ENCODE measurements around the gene IP6K3. TPM values are rescaled to one million over a fixed set of nuclear protein-coding genes. Genes with fewer than 3 reads are reported as not detected.

The IP6K3 gene
- polyA plus RNA-seq, 1 of the 3 experiments (the other 2 are of a cell fraction): 0.21 TPM

GRCh38 chr6:33732385-33732784 lies 14.3 kb downstream of the IP6K3 start:
- no peak overlapping the region for H3K4me2 ChIP-seq
- peaks cover 12% of the 10 kb centered on the region; the same call in 1 of the 2 replicates for H3K27me3 ChIP-seq (ENCODE audit: insufficient read depth)
- H3K9me3 ChIP-seq: no peaks in the 10 kb centered on the region
- H2AFZ ChIP-seq (ENCODE audit: low read depth): no peak overlapping the region
- no peaks in the 10 kb centered on the region for H4K20me1 ChIP-seq (ENCODE audit: insufficient read depth)
- no peak overlapping the region for H3K4me3 ChIP-seq (ENCODE audit: low read depth in 2 of 2, low read length in 1 of 2)
- no peak overlapping the region for H3K9ac ChIP-seq
- ChIA-PET POLR2A (no interaction called here), CTCF (interaction anchor here (1.0 to 8.2 kb wide), 5 partner anchors 12 to 143 kb away, joined by 3 to 59 read pairs (median 4); partner anchors contain the start of gene UQCC2)
- H3K36me3 ChIP-seq (replicated peaks in 1 of 2; ENCODE audit: control insufficient read depth in 1 of 2, insufficient read depth in 2 of 2, low read length in 1 of 2): no peaks in the 10 kb centered on the region
- no peaks in the 10 kb centered on the region for H3K79me2 ChIP-seq (ENCODE audit: insufficient read depth)
- no peaks in the 10 kb centered on the region for H3F3A ChIP-seq (replicated peaks; ENCODE audit: insufficient read depth)
- H3K27ac ChIP-seq (ENCODE audit: low read depth in 2 of 2, low read length in 1 of 2): no peak overlapping the region
- H3K4me1 ChIP-seq (ENCODE audit: control insufficient read depth in 1 of 2, insufficient read depth in 2 of 2, low read depth in 1 of 2, low read length in 1 of 2): peaks cover 0 to 7% of the 10 kb centered on the region in 2 experiments; a peak in 1 of 4 replicates
- TF ChIP-seq CTCF (IDR thresholded peaks at IDR 0.05): no peak
- no peak for TF ChIP-seq NRF1 (IDR thresholded peaks at IDR 0.05; ENCODE audit: low read depth, low read length)
- TF ChIP-seq RFX5 (IDR thresholded peaks at IDR 0.05; ENCODE audit: low read length): no peak
- H3K9me2 ChIP-seq: no peaks in the 10 kb centered on the region
- 67% methylated on average over 3 of the region's 6 CpGs for WGBS (ENCODE audit: low lambda C conversion rate)
- DNase-seq: no peak

GRCh38 chr6:33731751-33732282 lies 14.9 kb downstream of the IP6K3 start:
- Histone ChIP-seq H2AFZ (ENCODE audit: low read depth) (no peak overlapping the region), H3K27ac (ENCODE audit: low read depth in 2 of 2, low read length in 1 of 2) (no peak overlapping the region), H4K20me1 (ENCODE audit: insufficient read depth) (no peaks in the 10 kb centered on the region), H3K9me2 (no peaks in the 10 kb centered on the region), H3K9me3 (no peaks in the 10 kb centered on the region), H3K27me3 (ENCODE audit: insufficient read depth) (peaks cover 18% of the 10 kb centered on the region; the same call in 1 of the 2 replicates), H3K79me2 (ENCODE audit: insufficient read depth) (no peaks in the 10 kb centered on the region), H3K4me1 (ENCODE audit: control insufficient read depth in 1 of 2, insufficient read depth in 2 of 2, low read depth in 1 of 2, low read length in 1 of 2) (peaks cover 0 to 1% of the 10 kb centered on the region in 2 experiments; a peak in 1 of 4 replicates), H3K36me3 (replicated peaks in 1 of 2; ENCODE audit: control insufficient read depth in 1 of 2, insufficient read depth in 2 of 2, low read length in 1 of 2) (no peaks in the 10 kb centered on the region), H3K4me3 (ENCODE audit: low read depth in 2 of 2, low read length in 1 of 2) (no peak overlapping the region), H3F3A (replicated peaks; ENCODE audit: insufficient read depth) (no peaks in the 10 kb centered on the region), H3K9ac (no peak overlapping the region), H3K4me2 (no peak overlapping the region)
- WGBS (ENCODE audit: low lambda C conversion rate): 80% methylated on average over 6 of the region's 9 CpGs
- ChIA-PET POLR2A (interaction anchor here (0.5 to 0.9 kb wide), 2 partner anchors 9 to 20 kb away, joined by 3 to 4 read pairs; partner anchors contain the start of gene UQCC2), CTCF (interaction anchor here (1.0 to 8.2 kb wide), 5 partner anchors 12 to 142 kb away, joined by 3 to 59 read pairs (median 4); partner anchors contain the start of gene UQCC2)
- TF ChIP-seq JUND (IDR thresholded peaks at IDR 0.05) (no peak), PBX3 (IDR thresholded peaks at IDR 0.05) (no peak), GABPA (IDR thresholded peaks at IDR 0.05; ENCODE audit: low read depth) (no peak), TEAD4 (IDR thresholded peaks at IDR 0.05; ENCODE audit: borderline replicate concordance, insufficient read depth) (no peak), IRF3 (IDR thresholded peaks at IDR 0.05; ENCODE audit: low read depth, low read length) (no peak), GATA2 (CRISPR knock-in tag; IDR thresholded peaks at IDR 0.05) (no peak), ELF1 (IDR thresholded peaks at IDR 0.05) (no peak), FOXM1 (IDR thresholded peaks at IDR 0.05; ENCODE audit: low read depth) (no peak), USF1 (IDR thresholded peaks at IDR 0.05; ENCODE audit: borderline replicate concordance, low read depth) (no peak), NFIC (IDR thresholded peaks at IDR 0.05; ENCODE audit: borderline replicate concordance) (no peak)
- DNase-seq: no peak

Measured in SK-N-SH (cell line).